AG04449 (cell line): ENCODE results near the gene SH3D19.

Source experiments
- CTCF ChIA-PET: fragments of 350-600 bp; formaldehyde crosslinking; extraction: SDS; loops from one replicate; lab custom pipeline; 2021; ENCODE audit warnings: antibody characterized with exemption; lab: Yijun Ruan, JAX
- POLR2A ChIA-PET: fragments of 400-600, 350-600 bp; formaldehyde crosslinking; extraction: SDS; loops from one replicate; lab custom pipeline; 2020; ENCODE audit warnings: antibody characterized with exemption, inconsistent platforms; lab: Yijun Ruan, JAX
- DNase-seq: peaks from one replicate; pipeline ENCODE4 v3.0.0-alpha.2; 2010; ENCODE audit warnings: low read depth, low spot score
- H3K4me3 ChIP-seq: 2 replicates; pipeline ENCODE4 v1.5.1; 2011; ENCODE audit warnings: low read depth, mild to moderate bottlenecking, control low read depth, low read length
- TF ChIP-seq, protein P1 (sequence below): IDR thresholded peaks from one replicate; pipeline ENCODE4 v1.5.1; 2011; ENCODE audit warnings: mild to moderate bottlenecking, moderate library complexity, low read length, control low read depth, inconsistent platforms; ENCODE audit not compliant: insufficient read depth; ENCODE audit errors: missing control alignments

The SH3D19 gene

DNA sequence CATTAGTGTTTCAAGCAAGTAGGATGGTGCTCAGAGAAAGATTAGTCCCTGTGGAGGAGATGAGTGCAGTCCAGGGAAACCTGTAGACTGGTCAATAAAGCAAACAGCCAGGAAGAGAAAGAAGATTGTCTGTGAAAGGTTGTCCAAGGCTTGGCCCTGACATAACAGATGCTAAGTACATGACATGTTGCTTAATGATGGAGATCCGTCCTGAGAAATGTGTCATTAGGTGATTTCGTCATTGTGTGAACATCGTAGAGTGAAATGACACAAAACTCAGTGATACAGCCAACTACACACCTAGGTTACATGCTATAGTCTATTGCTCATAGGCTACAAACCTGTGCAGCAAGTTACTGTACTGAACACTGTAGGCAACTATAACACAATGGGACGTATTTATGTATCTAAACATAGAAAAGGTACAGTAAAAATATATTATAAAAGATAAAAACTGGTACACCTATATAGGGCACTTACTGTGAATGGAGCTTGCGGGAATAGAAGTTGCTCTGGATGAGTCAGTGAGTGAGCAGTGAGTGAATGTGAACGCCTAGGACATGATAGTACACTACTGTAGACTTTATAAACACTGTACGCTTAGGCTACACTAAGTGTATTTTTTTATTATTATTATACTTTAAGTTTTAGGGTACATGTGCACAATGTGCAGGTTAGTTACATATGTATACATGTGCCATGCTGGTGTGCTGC, 57.4 kb downstream of the SH3D19 start:
- CTCF ChIA-PET, result interaction anchor here (4.8 kb wide), 1 partner anchor 8 kb away, joined by 45 read pairs; the partner anchor contains the start of gene PRSS48
- no peak overlapping the region for H3K4me3 ChIP-seq
- no peak for DNase-seq
- TF ChIP-seq, protein P1, sequence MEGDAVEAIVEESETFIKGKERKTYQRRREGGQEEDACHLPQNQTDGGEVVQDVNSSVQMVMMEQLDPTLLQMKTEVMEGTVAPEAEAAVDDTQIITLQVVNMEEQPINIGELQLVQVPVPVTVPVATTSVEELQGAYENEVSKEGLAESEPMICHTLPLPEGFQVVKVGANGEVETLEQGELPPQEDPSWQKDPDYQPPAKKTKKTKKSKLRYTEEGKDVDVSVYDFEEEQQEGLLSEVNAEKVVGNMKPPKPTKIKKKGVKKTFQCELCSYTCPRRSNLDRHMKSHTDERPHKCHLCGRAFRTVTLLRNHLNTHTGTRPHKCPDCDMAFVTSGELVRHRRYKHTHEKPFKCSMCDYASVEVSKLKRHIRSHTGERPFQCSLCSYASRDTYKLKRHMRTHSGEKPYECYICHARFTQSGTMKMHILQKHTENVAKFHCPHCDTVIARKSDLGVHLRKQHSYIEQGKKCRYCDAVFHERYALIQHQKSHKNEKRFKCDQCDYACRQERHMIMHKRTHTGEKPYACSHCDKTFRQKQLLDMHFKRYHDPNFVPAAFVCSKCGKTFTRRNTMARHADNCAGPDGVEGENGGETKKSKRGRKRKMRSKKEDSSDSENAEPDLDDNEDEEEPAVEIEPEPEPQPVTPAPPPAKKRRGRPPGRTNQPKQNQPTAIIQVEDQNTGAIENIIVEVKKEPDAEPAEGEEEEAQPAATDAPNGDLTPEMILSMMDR, result no peak
- POLR2A ChIA-PET, result no interaction called here

DNA sequence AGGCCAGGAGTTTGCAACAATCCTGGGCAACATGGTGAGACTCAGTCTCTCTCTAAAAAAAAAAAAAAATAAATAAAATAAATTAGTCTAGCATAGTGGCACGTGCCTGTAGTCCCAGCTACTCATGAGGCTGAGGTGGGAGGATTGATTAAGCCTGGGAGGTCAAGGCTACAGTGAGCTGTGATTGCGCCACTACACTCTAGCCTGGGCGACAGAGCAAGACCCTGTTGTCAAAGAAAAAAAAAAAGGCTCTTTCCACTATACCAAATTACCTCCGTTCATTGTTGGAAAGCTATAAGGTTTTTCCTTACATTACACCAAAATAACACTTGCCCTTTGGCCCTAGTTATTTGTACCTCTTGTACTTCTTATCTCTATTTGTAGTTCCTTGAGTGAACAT, 58.3 kb downstream of the SH3D19 start:
- no peak overlapping the region for H3K4me3 ChIP-seq
- DNase-seq, result no peak
- POLR2A ChIA-PET, result no interaction called here
- TF ChIP-seq, protein P1, result no peak
- CTCF ChIA-PET, result interaction anchor here (1.4 to 4.8 kb wide), 2 partner anchors 9 to 149 kb away, joined by 3 to 45 read pairs; partner anchors contain the start of gene PRSS48

DNA sequence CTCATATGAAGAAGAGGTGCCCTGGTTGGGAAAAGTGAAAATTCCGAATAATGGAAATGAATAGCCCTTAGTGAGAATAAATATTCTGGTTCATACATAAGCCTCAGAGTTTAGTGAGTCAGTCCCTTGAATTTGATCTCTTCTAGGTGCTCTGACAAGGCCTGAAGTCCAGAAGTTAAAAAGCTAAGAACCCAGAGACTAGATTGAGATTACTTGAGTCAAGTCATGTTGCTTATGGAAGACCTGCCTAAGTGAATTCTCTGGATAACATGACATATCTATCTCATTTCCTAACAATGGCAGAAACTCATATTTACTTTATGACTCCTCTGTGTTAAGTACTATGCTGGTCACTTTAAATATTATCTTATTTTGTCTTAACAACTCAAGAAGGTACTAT, 58.9 kb downstream of the SH3D19 start:
- TF ChIP-seq, protein P1, result no peak
- DNase-seq, result peak; percentile 10
- ChIA-PET POLR2A (no interaction called here), CTCF (interaction anchor here (1.4 to 4.8 kb wide), 2 partner anchors 10 to 148 kb away, joined by 3 to 45 read pairs; partner anchors contain the start of gene PRSS48)
- H3K4me3 ChIP-seq, result no peak overlapping the region

DNA sequence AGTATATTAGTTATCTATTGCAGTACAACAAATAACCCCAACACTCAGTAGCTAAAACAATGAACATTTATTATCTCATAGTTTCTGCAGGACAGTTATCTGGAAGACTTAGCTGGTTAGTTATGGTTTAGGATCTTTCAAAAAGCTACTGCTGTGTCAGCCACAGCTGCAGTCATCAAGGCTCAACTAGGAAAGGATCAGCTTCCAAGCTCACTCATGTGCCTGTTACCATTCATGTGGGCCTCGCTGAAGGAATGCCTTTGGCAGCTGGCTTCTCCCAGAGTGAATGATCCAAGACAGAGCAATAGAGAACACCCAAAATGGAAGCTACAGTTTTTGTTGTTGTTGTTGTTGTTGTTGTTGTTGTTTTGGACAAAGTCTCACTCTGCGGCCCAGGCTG, 62.0 kb downstream of the SH3D19 start:
- ChIA-PET POLR2A (no interaction called here), CTCF (interaction anchor here (0.8 to 4.8 kb wide), 3 partner anchors 13 to 146 kb away, joined by 3 to 45 read pairs (median 3); partner anchors contain the start of gene PRSS48)
- TF ChIP-seq, protein P1, result no peak
- DNase-seq, result no peak
- H3K4me3 ChIP-seq, result no peak overlapping the region

DNA sequence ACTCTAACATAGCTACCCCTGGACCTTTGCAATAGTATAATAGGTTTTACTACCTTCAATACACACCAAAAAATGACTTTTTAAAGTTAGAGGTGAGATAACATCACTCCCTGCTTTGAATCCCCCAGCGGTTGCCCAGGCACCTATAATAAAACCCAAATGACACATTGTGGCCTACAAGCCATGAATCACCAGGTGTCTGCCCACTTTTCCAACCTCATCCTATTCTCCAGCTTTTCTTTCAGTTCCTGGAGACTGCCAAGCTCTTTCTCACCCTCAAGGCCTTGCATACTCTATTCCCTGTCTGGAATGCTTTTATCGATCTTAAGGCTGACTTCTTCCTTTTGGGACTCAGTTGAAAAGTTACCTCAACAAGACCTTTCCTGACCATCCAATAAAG, 64.9 kb downstream of the SH3D19 start:
- no peak overlapping the region for H3K4me3 ChIP-seq
- no peak for DNase-seq
- CTCF ChIA-PET, result interaction anchor here (1.4 kb wide), 1 partner anchor 15 kb away, joined by 7 read pairs; the partner anchor contains the start of gene PRSS48
- TF ChIP-seq, protein P1, result no peak
- POLR2A ChIA-PET, result no interaction called here

DNA sequence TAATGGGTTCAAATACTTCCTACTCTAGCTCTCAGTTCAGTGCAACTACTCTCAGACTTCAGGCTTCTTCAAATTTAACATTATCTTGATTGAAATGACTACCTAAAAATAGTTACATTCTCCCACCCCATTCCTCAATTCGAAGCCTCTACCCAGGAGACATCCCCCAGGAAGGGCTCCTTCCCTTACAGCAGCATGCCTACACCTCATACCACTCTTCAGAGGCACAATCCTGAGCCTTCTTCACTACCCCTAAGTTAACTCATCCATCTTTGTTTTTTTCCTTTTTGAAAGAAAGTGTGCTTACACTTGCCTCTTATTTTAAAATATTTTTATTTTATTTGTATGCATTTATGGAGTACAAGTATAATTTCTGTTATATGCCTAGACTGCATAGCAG, 65.7 kb downstream of the SH3D19 start:
- no peak for DNase-seq
- TF ChIP-seq, protein P1, result no peak
- POLR2A ChIA-PET, result no interaction called here
- CTCF ChIA-PET, result interaction anchor here (1.4 kb wide), 1 partner anchor 16 kb away, joined by 7 read pairs; the partner anchor contains the start of gene PRSS48
- no peak overlapping the region for H3K4me3 ChIP-seq
